Sigmoid colon (tissue), 7 donors: ENCODE results near the gene AKAP8L. TPM values are rescaled to one million over a fixed set of nuclear protein-coding genes. Genes with fewer than 3 reads are reported as not detected.

ENCODE experiments used
- DNase-seq: peaks from one replicate; pipeline ENCODE4 v3.0.0-alpha.2; 2019
- H3K27ac ChIP-seq, 4 donors: fragments of 200-600 bp; sonication (generic); one replicate each; pipeline ENCODE4 v1.5.1; 2016 to 2019; ENCODE audit warnings: mild to moderate bottlenecking in 1 of 4
- H3K27me3 ChIP-seq, 3 donors: fragments of 200-600 bp; sonication (generic); one replicate each; pipeline ENCODE4 v1.5.1; 2019; ENCODE audit warnings: mild to moderate bottlenecking in 1 of 3
- H3K36me3 ChIP-seq, 4 donors: fragments of 200-600 bp; sonication (generic); one replicate each; pipeline ENCODE4 v1.5.1; 2016 to 2019
- H3K4me1 ChIP-seq, 4 donors: fragments of 200-600 bp; sonication (generic); one replicate each; pipeline ENCODE4 v1.5.1; 2017 to 2019
- H3K4me3 ChIP-seq, 4 donors: fragments of 200-600 bp; sonication (generic); one replicate each; pipeline ENCODE4 v1.5.1; 2017 to 2019; ENCODE audit warnings: mild to moderate bottlenecking in 2 of 4, moderate library complexity in 1 of 4
- H3K9me3 ChIP-seq, 4 donors: fragments of 200-600 bp in 3 of 4; sonication (generic) in 3 of 4; one replicate each; pipeline versions ENCODE4 v1.5.1 to v1.6.1; 2013 to 2019
- EP300 ChIP-seq, 4 donors: sonication (generic); formaldehyde crosslinking; IDR thresholded peaks; one replicate each; pipeline ENCODE4 v1.6.1; 2017; ENCODE audit warnings: antibody characterized with exemption in 4 of 4
- POLR2A ChIP-seq, 2 donors: fragments of 450-650 bp; IDR thresholded peaks; one replicate each; pipeline ENCODE4 v1.6.1; 2016; ENCODE audit warnings: antibody characterized with exemption in 2 of 2, mild to moderate bottlenecking in 2 of 2, moderate library complexity in 2 of 2
- POLR2AphosphoS5 ChIP-seq, 4 donors: sonication (generic); formaldehyde crosslinking; IDR thresholded peaks; one replicate each; pipeline ENCODE4 v1.6.1; 2017; ENCODE audit warnings: antibody characterized with exemption in 4 of 4
- WGBS, 2 donors: extraction: QIAGEN DNeasy Blood & Tissue Kit; methylation state at CpG; one replicate each; pipeline ENCODE4 v1.1.7; 2013; 5-methylcytosine and 5-hydroxymethylcytosine counted together
- intact Hi-C: fragments of 100-400 bp; cut with DNase I; formaldehyde crosslinking; loops from one replicate; pipeline ENCODE4 v1.15.1; 2023
- polyA plus RNA-seq, 3 donors: library from polyadenylated mRNA; stranded (reverse); fragments of 200-250 nt; gene quantifications; one replicate each; pipeline ENCODE4 v1.2.3, GENCODE V29; 2013
- total RNA-seq, 4 donors: library from RNA; depleted of rRNA; stranded (reverse); fragments of >200 nt; gene quantifications; one replicate each; pipeline ENCODE4 v1.1.0, GENCODE V29; 2016
- TF ChIP-seq, protein P1 (sequence below), 4 experiments: fragments of 450-650 bp in 3 of 4; fragments of 200-600 bp in 1 of 4; IDR thresholded peaks; one replicate each; pipeline ENCODE4 v1.5.1; 2016 to 2019; ENCODE audit warnings: antibody characterized with exemption in 4 of 4, mild to moderate bottlenecking in 3 of 4, moderate library complexity in 2 of 4
- donor health status: healthy with polysubstance abuse.
- donor health status: Bipolar disorder and iron deficiency.
- donor health status: healthy.

Gene AKAP8L
- total and polyA plus RNA-seq, 7 donors, result 15.0 to 145 (median 90.5) TPM

DNA sequence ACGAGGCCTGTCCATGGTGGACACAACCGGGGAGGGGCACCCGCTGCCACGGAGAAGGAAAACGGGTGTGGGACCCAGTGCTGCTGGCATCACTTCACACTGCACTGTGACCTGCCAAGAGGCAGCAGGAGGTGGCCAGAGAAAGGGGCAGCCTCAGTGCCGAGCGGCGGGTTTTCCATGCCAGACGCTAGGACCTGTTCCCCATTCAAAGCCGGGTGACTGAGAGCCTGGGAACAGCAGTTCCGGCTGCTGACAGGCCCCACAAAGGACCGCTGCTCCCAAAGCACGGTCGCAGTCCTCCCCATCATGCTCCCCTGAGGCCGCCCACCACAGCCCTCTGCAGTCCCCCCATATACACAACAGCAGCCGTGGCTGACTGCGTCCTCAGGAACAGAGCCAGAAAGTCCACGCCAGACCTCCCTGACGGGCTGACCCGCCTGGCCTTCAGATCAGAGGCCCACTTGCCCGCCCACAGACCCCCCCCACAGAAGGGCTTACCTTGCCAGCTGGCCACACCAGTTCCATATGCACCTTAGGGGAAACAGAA, 44.6 kb downstream of the AKAP8L start:
- no peaks in the 10 kb centered on the region for H3K9me3 ChIP-seq
- 86 to 87% methylated on average over 21 of the region's 21 CpGs for WGBS, 2 donors
- peaks cover 37 to 50% (median 47%) of the 10 kb centered on the region in 4 donors for H3K36me3 ChIP-seq
- TF ChIP-seq, protein P1, sequence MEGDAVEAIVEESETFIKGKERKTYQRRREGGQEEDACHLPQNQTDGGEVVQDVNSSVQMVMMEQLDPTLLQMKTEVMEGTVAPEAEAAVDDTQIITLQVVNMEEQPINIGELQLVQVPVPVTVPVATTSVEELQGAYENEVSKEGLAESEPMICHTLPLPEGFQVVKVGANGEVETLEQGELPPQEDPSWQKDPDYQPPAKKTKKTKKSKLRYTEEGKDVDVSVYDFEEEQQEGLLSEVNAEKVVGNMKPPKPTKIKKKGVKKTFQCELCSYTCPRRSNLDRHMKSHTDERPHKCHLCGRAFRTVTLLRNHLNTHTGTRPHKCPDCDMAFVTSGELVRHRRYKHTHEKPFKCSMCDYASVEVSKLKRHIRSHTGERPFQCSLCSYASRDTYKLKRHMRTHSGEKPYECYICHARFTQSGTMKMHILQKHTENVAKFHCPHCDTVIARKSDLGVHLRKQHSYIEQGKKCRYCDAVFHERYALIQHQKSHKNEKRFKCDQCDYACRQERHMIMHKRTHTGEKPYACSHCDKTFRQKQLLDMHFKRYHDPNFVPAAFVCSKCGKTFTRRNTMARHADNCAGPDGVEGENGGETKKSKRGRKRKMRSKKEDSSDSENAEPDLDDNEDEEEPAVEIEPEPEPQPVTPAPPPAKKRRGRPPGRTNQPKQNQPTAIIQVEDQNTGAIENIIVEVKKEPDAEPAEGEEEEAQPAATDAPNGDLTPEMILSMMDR (IDR thresholded peaks at IDR 0.05), result no peak
- TF ChIP-seq POLR2A (IDR thresholded peaks at IDR 0.05) (no peak), POLR2AphosphoS5 (IDR thresholded peaks at IDR 0.05) (no peak), EP300 (IDR thresholded peaks at IDR 0.05) (no peak)
- no peak for DNase-seq
- peaks cover 0 to 47% (median 45%) of the 10 kb centered on the region in 4 donors for H3K4me1 ChIP-seq
- peak overlapping the region; percentile 22 to 60 (median 41) for H3K27ac ChIP-seq
- H3K27me3 ChIP-seq, result no peaks in the 10 kb centered on the region
- intact Hi-C loops, result no loop called here
- H3K4me3 ChIP-seq, result no peak overlapping the region

DNA sequence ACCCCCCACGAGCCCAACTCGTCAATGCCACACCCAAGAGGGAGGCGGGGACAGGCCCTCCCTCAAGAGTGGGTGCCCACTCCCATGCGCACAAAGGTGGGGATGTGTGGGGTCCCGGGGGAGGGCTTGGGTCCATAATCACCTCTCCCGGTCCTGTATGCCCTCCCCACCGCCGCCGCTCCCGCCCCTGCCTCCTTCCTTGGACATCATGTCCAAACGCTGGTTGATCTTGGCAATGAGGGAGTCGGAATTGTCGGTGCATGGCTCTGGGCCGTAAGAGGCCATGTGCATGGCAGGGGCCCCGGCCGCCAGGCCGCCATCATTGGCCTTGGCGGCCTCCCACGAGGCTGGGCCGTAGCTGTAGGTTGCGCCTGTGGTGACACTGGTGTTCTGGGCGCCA, 45.1 kb downstream of the AKAP8L start:
- Histone ChIP-seq H3K4me1 (peaks cover 0 to 47% (median 45%) of the 10 kb centered on the region in 4 donors), H3K27me3 (no peaks in the 10 kb centered on the region), H3K4me3 (no peak overlapping the region), H3K36me3 (peaks cover 43 to 55% (median 52%) of the 10 kb centered on the region in 4 donors), H3K27ac (peak overlapping the region in 1 of 4 donors; percentile 22), H3K9me3 (no peaks in the 10 kb centered on the region)
- 88 to 93% methylated on average over 22 of the region's 22 CpGs for WGBS, 2 donors
- intact Hi-C loops, result no loop called here
- no peak for DNase-seq
- no peak for TF ChIP-seq EP300 (IDR thresholded peaks at IDR 0.05)

GRCh38 chr19:15372891-15373301, 45.9 kb downstream of the AKAP8L start:
- Histone ChIP-seq H3K36me3 (peaks cover 50 to 63% (median 59%) of the 10 kb centered on the region in 4 donors), H3K27me3 (no peaks in the 10 kb centered on the region), H3K4me3 (no peak overlapping the region), H3K9me3 (no peaks in the 10 kb centered on the region), H3K4me1 (peaks cover 0 to 44% (median 42%) of the 10 kb centered on the region in 4 donors), H3K27ac (no peak overlapping the region)
- DNase-seq, result no peak
- intact Hi-C loops, result no loop called here
- TF ChIP-seq, protein P1 (IDR thresholded peaks at IDR 0.05), result no peak
- TF ChIP-seq POLR2A (IDR thresholded peaks at IDR 0.05), result no peak
- no peak for TF ChIP-seq EP300 (IDR thresholded peaks at IDR 0.05)
- no peak for TF ChIP-seq POLR2AphosphoS5 (IDR thresholded peaks at IDR 0.05)
- WGBS, 2 donors, result 96 to 97% methylated on average over 30 of the region's 30 CpGs

DNA sequence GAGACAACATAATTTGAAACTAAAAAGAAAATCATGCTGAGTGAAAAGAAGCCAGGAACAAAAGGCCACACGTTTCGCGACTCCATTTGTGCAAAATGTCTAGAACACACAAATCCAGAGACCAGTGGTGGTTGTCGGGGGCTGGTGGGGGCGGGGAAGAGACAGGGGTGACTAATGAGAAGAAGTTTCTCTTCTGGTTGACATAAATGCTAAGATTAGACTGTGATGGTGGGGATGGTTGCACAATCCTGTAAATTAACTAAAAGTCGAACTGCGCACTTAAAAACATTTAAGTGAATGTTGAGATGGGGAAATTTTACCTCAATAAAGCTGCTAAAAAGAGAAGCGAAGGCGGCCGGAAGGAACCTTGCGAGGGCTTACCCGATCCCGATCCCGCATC, 46.3 kb downstream of the AKAP8L start:
- no peak overlapping the region for H3K27ac ChIP-seq
- H3K9me3 ChIP-seq, result no peaks in the 10 kb centered on the region
- no peaks in the 10 kb centered on the region for H3K27me3 ChIP-seq
- DNase-seq, result no peak
- no peak overlapping the region for H3K4me3 ChIP-seq
- H3K36me3 ChIP-seq, result peaks cover 55 to 67% (median 63%) of the 10 kb centered on the region in 4 donors
- TF ChIP-seq POLR2A (IDR thresholded peaks at IDR 0.05), result no peak
- no peak for TF ChIP-seq POLR2AphosphoS5 (IDR thresholded peaks at IDR 0.05)
- TF ChIP-seq, protein P1 (IDR thresholded peaks at IDR 0.05), result no peak
- no peak for TF ChIP-seq EP300 (IDR thresholded peaks at IDR 0.05)
- H3K4me1 ChIP-seq, result peaks cover 0 to 40% (median 37%) of the 10 kb centered on the region in 4 donors
- intact Hi-C loops, result no loop called here
- WGBS, 2 donors, result 95 to 96% methylated on average over 14 of the region's 14 CpGs

DNA sequence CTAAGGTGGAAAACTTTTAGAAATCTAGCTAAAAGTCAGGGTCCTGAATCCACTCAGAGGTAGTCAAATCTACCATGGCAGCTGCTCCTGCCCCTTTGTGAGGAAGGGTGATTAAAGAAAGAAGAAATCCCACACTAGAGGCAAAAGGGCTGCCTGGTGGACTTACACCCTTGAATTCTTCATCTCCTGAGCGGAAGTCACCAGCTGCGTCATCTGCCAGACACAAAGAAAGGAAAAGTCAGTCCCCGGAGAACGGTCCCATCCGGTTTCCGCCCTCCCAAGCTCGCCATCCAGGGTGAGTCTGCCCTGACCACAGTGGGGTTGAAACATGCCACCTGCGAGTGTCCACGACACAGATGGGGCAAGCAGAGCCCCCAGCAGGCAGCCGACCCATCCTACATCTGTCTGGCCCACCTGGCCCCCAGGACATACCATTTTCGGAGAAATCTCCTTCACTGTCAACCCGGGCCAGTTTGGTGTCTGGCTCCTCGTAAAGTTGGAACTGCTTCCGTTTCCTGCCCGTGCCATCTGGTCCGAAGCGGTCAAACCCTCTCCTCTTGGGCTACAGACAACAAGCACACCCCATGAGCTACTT, 46.9 kb downstream of the AKAP8L start:
- DNase-seq, result no peak
- H3K27ac ChIP-seq, result no peak overlapping the region
- H3K36me3 ChIP-seq, result peaks cover 55 to 73% (median 69%) of the 10 kb centered on the region in 4 donors
- intact Hi-C loops, result no loop called here
- H3K9me3 ChIP-seq, result no peaks in the 10 kb centered on the region
- H3K4me1 ChIP-seq, result peaks cover 0 to 34% (median 31%) of the 10 kb centered on the region in 4 donors
- H3K27me3 ChIP-seq, result no peaks in the 10 kb centered on the region
- 93 to 94% methylated on average over 17 of the region's 17 CpGs for WGBS, 2 donors
- TF ChIP-seq EP300 (IDR thresholded peaks at IDR 0.05), result no peak
- TF ChIP-seq, protein P1 (IDR thresholded peaks at IDR 0.05), result no peak
- TF ChIP-seq POLR2AphosphoS5 (IDR thresholded peaks at IDR 0.05), result no peak
- H3K4me3 ChIP-seq, result no peak overlapping the region
